DLD1 (cell line): Measurements from ENCODE around the gene IGSF3.
"Not testable (repeated sequence)": the region's sequence is repeated elsewhere in the genome, so short reads cannot be mapped to it uniquely, and the experiment has no call there.

Experiments
- in situ Hi-C: cut with HindIII; loops from 2 replicates; pipeline ENCODE4 v1.10.0; 2017; ENCODE audit warnings: low sequenced_read_pairs

Gene IGSF3

GRCh38 chr1:116580446-116581322, 86.8 kb downstream of the IGSF3 start:
- in situ Hi-C loops = no loop called here

- in situ Hi-C loops = no loop called here
These were observed 88.2 kb downstream of the IGSF3 start for GRCh38 chr1:116579259-116579875.

- in situ Hi-C loops = no loop called here
These were observed 89.0 kb downstream of the IGSF3 start for GRCh38 chr1:116578581-116578980.

GRCh38 chr1:116577759-116578314, 89.7 kb downstream of the IGSF3 start:
- in situ Hi-C loops = no loop called here

- in situ Hi-C loops = no loop called here
These were observed 92.8 kb downstream of the IGSF3 start for GRCh38 chr1:116574581-116575291.

DNA sequence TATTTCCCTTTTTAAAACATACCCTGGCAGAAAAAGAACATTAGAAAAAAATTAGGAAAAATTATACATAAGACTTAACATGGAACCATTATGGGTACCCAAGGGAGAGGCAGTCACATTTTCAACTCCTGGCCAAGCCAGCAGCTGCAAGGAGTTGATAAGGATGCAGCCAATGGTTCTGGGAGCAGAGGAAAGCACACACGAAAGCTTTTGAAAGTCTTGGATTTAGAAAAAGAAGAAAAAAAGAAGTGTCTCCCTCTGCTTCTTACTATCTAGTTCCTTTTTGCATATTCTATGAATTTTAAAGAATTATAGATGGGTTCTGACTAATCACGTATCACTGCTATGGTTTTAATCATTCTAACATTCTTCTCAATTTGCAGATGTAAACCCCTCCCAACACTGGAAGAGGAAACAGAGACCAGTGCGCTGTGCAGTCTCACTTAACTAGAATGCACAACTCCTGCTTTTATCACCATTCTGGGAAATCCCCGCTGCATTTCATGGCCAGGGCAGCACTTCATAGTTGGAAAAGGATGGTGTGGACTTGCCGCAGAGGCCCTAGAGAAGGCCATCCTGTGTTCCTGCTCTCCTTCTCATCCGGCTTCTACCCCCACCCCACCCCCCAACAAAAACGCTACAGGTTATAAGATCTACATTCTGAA, 94.0 kb downstream of the IGSF3 start:
- in situ Hi-C loops = no loop called here

DNA sequence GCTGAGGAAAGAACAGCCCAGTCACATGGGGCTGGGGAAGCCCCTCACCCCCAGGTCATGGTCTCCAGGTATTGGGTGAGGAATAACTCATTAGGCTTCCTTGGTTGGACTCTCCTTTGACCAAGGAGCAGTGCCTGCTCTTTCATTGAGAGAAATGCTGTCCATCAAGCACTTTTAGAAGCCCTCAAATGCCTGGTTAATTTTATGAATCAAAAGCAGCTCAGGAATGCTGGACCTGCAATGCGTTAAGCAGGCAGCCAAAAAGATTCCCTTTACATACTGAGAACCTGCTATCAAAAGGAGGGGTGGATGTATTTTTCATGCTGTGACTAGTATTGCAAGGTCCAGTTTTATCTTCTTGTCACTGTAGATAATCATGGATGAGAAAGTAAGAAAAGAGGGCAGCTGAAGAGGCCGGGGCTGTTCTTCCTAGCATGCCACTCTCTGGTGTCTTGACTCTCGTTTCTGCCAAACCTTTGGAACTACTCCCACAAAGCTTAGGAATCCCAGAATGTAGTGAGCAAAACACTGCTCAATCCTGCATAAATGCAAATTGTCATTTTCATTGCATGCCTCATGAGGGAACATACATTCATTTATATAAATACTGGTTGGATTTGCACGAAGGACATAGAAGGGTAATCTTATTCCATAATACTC, 94.6 kb downstream of the IGSF3 start:
- in situ Hi-C loops = no loop called here

DNA sequence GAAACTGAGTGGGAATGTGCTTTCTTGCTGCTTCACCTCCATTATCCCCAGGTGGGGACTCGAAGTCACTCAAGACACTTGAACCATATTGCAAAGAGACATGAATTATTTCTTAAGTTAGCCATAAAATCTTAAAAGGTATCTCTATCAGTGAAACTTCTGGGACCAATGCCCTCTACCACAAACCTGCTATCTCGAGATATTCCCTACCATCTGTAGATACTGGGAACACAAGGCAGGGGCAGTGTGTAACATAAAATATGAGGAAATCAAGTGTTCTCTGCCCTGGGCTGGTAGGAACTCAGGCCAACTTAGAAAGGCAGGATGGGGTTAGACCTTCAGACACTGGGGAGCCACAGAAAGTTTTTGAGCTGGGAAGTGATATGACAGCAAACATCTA, 95.4 kb downstream of the IGSF3 start:
- in situ Hi-C loops = no loop called here

DNA sequence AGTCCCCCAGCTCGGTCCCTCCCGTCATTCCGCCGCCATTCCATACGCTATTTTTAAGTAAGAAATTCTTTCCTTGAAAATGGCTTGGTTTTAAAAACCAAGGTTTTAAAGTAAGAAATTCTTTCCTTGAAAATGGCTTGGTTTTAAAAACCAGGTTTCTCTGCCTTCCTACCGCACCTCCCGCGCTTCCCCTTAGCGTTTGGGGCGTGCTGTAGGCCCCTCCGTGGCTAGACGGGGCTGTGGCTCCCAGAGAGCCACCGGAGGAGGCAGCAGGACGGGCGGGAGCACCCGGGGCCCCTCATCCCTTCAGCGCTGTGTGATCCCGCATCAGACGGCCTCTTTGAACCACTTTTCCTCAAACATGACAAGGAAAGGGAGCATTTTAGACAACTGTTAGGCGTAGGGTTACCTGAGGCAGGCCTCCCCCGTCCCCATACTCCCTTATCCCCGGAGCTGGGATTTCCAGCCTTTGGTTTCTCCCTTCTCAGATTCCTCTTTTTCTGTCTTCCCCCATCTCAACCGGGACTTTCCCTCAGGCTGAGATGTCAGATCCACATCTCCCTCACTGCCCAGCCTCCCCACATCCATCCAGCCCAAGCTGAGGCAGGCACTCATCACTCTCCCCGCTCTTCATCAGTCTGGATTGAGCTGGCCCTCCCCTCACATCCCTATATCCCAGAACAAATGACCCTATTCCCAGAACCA, 96.2 kb downstream of the IGSF3 start:
- in situ Hi-C loops = no loop called here

- in situ Hi-C loops = no loop called here
These were observed 96.9 kb downstream of the IGSF3 start, which contains the start of gene CD58 for GRCh38 chr1:116570358-116571214. Gene CD58 (minus strand): TSS chr1:116571026. CDS start chr1:116570972, 54 bp downstream.

DNA sequence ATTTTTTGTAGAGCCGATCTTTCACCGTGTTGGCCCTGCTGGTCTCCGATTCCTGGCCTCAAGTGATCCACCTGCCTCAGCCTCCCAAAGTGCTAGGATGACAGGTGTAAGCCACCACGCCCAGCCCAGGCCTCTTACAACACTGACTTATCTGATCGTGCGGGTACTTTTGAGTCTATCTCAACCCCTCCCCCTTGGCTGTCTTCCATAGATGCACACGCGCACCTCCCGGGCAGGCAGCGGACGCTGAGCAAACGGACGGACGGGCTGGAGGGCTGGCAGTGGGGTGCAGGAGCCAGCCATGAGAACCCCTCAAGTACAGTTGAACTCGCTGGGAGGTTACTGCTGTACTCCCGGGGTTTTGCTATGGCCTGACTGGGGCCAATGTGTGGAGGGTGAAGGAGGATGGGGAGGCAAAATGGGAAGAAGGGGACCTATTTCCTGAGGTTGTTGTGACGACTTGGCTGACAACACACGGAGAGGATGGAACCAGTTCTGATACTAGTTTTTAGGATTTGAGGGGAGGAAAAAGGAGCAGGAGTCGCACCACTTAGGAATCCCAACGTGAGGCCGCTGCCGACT, 97.7 kb downstream of the IGSF3 start:
- in situ Hi-C loops = no loop called here

DNA sequence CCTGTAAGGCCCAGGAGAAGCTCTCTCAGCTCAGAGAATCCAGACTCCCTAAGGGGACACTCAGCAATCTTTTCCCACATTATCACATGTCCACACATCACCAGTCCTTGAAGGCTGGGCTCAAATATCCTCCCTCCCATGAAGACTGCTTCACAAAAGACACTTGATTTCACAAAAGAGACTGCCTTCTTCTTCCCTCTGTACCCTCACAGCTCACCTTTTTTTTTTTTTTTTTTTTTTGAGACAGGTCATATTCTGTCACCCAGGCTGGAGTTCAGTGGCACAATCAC, 98.2 kb downstream of the IGSF3 start:
- in situ Hi-C loops = no loop called here

GRCh38 chr1:116568662-116569380, 98.7 kb downstream of the IGSF3 start:
- in situ Hi-C loops = no loop called here

DNA sequence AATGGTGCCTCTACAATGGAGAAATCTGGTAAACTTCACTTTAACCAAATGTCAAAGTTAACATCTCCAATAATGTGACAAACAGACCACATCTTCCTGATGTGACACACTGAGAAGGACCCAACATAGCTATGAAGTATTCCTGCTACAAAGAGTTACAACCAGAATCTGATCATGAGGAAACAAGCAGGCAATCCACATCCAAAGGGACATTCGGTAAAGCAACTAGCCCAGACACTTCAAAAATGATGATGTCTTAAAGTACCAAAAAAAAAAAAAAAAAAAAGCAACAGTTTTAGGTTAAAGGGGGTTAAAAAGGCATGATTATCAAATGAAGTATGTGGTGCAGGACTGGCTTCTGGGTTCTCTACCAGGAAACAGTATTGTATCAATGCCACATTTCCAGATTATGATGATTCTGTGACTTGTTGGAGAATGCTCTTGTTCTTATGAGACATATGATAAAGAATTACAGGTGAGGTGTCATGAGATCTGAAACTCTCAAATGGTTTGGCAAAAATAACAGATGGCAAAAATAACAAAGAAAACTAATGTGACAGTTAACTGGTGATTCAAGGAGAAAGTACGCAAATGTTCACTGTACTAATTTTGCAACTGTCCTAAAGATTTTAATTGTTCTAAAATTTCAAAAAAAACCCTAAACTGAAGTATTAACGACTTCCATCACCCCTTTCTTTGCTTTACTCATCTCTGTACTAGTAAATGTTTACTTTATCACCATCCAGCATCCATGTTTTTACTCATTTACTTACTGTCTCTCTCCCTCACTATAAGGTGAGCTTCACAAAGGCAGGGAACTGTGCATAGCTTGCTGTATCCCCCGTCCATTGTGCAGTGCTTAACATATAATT, 99.5 kb downstream of the IGSF3 start:
- in situ Hi-C loops = no loop called here

DNA sequence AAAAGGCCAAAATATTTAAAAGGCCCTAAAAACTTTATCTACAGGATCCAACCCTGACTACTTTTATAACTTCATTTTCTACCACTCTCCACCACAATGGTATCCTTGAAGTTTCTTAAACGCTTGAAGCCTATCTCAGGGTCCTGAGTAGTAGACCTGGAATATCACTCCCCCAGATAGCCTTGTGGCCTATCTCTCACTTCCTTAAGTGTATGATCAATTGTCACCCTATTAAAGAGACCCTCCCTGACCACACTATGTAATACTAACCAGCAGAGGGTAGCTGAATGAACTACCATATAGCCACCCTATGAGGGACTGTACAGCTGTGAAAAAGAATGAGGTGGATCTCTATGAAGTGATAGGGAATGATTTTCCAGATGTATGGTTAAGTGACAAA, 102.3 kb downstream of the IGSF3 start:
- in situ Hi-C loops = no loop called here

GRCh38 chr1:116564426-116564825, 103.1 kb downstream of the IGSF3 start:
- in situ Hi-C loops = no loop called here

GRCh38 chr1:116562465-116562864, 105.1 kb downstream of the IGSF3 start:
- in situ Hi-C loops = not testable (repeated sequence)
